ENCODE measurements around the gene BYSL.

The BYSL gene

GRCh38 chr6:41894366-41895299 is 26.7 kb upstream of the BYSL start:
- DNase-seq (ENCODE audit: low read depth): no peak
- H3K4me3 ChIP-seq (ENCODE audit: control insufficient read depth, low read depth, low read length): peak overlapping the region; percentile 73
- TF ChIP-seq, protein P1, sequence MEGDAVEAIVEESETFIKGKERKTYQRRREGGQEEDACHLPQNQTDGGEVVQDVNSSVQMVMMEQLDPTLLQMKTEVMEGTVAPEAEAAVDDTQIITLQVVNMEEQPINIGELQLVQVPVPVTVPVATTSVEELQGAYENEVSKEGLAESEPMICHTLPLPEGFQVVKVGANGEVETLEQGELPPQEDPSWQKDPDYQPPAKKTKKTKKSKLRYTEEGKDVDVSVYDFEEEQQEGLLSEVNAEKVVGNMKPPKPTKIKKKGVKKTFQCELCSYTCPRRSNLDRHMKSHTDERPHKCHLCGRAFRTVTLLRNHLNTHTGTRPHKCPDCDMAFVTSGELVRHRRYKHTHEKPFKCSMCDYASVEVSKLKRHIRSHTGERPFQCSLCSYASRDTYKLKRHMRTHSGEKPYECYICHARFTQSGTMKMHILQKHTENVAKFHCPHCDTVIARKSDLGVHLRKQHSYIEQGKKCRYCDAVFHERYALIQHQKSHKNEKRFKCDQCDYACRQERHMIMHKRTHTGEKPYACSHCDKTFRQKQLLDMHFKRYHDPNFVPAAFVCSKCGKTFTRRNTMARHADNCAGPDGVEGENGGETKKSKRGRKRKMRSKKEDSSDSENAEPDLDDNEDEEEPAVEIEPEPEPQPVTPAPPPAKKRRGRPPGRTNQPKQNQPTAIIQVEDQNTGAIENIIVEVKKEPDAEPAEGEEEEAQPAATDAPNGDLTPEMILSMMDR (IDR thresholded peaks at IDR 0.05; ENCODE audit: control insufficient read depth, insufficient read depth, low read depth, low read length, missing control alignments): no peak

DNA sequence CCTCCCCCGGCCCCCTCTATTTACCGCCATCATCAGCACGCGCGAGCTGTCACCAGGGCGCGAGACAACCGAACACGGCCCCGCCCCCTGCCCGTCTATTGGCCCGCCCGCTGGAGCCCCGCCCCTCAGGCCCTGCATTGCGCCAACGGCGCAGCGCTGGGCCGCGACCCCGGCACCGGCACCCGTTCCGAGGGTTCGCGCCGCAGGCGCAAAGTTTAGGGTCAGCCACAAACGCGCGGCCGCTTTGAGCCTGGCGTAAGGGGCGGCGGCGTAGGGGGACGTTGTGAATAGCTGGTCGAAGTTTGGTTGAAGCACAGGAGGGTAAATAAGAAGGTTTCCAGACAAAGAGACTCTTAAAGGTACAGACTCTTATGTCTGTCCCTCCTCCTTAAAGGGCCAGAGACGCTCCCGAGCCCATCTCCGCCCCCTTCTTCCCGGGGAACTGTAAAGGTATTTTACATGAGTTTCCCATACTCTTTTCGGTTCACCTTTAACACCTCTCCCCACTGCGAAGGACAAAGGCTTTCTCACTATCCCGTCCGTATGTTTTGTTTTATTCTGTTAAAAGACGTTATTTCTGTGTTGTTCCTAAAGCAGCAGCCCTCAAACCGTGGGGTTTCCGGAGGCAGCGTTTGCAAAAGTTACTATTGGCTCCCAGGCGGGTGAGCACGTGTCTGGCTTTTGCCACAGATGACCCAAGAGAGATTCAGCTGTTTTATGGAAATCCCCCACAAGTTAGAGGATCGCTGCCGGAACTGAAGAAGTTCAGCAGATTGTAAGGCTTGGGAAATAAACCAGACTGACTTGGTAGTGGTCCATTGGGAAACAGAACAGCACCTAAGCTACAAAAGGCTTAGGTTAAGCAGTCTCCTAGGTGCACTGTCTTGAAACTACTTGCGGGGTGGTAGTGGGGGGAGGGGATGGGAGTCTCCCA is 25.7 kb upstream of the BYSL start, which contains the start of gene USP49:
USP49 (minus strand) TSS at position 76 of the 934 bp plus-strand sequence. CDS start 88,392 bp downstream, outside the sequence.
- no peak for DNase-seq (ENCODE audit: low read depth)
- H3K4me3 ChIP-seq (ENCODE audit: control insufficient read depth, low read depth, low read length): peak within 1 kb of the TSS; percentile 73
- TF ChIP-seq, protein P1 (IDR thresholded peaks at IDR 0.05; ENCODE audit: control insufficient read depth, insufficient read depth, low read depth, low read length, missing control alignments): no peak

DNA sequence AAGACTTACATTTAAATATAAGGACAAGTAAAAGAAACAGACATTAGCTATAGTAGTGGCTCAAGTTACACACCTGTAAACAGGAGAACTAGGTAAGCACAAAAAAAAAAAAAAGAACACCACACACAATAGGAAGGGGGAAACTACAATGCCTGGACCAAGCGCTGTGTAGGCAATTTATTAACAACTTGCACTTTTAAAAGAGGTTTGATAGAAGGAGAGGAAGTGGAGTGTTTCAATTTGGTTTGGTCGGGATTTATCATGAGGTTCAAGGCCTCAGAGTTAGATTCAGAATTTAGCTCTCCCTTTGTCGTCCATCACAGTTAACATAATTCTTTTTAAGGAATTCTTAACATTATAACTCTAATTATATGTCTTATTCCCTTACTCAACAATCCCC is 25.0 kb upstream of the BYSL start:
- TF ChIP-seq, protein P1 (IDR thresholded peaks at IDR 0.05; ENCODE audit: control insufficient read depth, insufficient read depth, low read depth, low read length, missing control alignments): no peak
- H3K4me3 ChIP-seq (ENCODE audit: control insufficient read depth, low read depth, low read length): no peak overlapping the region
- no peak for DNase-seq (ENCODE audit: low read depth)

DNA sequence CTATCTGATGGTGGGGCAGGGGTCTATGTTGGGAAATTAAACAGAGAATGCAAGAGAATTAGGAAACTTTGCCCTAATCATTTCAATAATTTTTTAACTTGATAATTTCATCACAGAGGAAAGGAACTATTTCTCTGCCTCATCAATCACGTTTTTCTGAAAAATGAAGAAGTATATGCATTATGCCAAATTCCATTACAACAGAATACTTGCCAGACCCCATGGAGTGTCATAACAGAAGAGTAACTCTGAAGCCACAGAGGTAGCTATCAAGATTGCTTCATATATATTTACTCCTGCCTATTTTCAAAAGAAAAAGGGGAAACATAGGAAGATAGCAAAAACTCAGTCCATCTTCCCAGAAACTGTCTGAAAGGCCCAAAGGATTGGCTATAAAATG is 20.4 kb upstream of the BYSL start:
- no peak for DNase-seq (ENCODE audit: low read depth)
- TF ChIP-seq, protein P1 (IDR thresholded peaks at IDR 0.05; ENCODE audit: control insufficient read depth, insufficient read depth, low read depth, low read length, missing control alignments): no peak
- no peak overlapping the region for H3K4me3 ChIP-seq (ENCODE audit: control insufficient read depth, low read depth, low read length)

DNA sequence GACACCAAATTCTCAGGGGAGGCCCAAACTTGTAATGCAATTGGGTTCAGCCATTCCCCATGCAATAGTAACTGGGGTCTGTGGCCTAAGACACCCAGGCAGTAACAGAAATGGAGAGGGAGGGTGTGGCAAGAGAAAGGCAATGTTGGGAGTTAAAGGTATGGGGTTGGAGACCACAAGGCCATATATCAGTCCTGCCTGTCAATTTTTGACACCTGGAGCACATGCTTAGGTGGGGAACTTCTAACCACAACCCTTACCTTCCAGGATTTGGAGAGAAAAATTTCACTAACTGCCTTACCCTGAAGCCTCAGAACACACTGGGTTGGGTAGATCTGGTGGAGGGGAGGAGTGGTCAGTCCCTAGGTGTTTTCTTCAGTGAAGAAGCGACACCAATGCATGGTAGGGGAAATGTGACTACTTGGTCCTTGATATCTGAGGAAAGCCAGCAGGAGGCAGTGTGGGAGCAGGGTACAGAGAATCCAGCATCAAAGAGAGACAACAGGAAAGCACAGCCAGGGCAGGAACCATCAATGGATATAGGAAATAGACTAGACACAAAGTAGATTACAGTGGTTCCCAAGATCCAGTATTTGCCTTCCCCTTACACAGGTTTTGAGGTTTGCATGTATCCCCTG is 19.3 kb upstream of the BYSL start:
- TF ChIP-seq, protein P1 (IDR thresholded peaks at IDR 0.05; ENCODE audit: control insufficient read depth, insufficient read depth, low read depth, low read length, missing control alignments): peak; percentile 36
- DNase-seq (ENCODE audit: low read depth): no peak
- H3K4me3 ChIP-seq (ENCODE audit: control insufficient read depth, low read depth, low read length): no peak overlapping the region

DNA sequence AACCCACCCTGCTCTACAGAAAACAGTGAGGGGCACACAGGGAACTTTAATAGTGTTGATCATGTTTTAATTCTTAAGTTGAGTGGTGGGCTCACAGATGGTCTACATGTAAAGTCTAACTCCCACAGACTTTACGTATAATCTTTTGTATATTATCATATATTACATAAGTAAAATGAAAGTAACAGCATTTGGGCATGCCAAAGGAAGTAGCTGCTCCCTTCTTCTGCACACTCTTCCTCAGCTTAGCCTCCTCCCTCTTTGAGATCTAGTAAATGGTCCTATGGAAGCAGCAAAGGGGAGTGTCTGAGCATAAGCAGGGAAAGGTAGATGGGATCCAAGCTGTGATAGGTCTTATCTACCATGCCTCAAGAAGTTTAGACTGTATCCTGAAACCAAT is 11.6 kb upstream of the BYSL start:
- TF ChIP-seq, protein P1 (IDR thresholded peaks at IDR 0.05; ENCODE audit: control insufficient read depth, insufficient read depth, low read depth, low read length, missing control alignments): no peak
- no peak for DNase-seq (ENCODE audit: low read depth)
- no peak overlapping the region for H3K4me3 ChIP-seq (ENCODE audit: control insufficient read depth, low read depth, low read length)
